Measurements from ENCODE around the gene FIZ1.

GRCh38 chr19:55613396-55613795, 14.1 kb upstream of the FIZ1 start:
- no peak for TF ChIP-seq CTCF (IDR thresholded peaks at IDR 0.05; ENCODE audit: low read length)
- TF ChIP-seq EZH2phosphoT487 (IDR thresholded peaks at IDR 0.05; ENCODE audit: low read length), result no peak
